ENCODE data around the gene CX3CR1. TPM values are rescaled to one million over a fixed set of nuclear protein-coding genes. Genes with fewer than 3 reads are reported as not detected.

The CX3CR1 gene, protein sequence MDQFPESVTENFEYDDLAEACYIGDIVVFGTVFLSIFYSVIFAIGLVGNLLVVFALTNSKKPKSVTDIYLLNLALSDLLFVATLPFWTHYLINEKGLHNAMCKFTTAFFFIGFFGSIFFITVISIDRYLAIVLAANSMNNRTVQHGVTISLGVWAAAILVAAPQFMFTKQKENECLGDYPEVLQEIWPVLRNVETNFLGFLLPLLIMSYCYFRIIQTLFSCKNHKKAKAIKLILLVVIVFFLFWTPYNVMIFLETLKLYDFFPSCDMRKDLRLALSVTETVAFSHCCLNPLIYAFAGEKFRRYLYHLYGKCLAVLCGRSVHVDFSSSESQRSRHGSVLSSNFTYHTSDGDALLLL
- not detected in 2 replicates for polyA plus RNA-seq
- not detected in 2 replicates for polyA minus RNA-seq

DNA sequence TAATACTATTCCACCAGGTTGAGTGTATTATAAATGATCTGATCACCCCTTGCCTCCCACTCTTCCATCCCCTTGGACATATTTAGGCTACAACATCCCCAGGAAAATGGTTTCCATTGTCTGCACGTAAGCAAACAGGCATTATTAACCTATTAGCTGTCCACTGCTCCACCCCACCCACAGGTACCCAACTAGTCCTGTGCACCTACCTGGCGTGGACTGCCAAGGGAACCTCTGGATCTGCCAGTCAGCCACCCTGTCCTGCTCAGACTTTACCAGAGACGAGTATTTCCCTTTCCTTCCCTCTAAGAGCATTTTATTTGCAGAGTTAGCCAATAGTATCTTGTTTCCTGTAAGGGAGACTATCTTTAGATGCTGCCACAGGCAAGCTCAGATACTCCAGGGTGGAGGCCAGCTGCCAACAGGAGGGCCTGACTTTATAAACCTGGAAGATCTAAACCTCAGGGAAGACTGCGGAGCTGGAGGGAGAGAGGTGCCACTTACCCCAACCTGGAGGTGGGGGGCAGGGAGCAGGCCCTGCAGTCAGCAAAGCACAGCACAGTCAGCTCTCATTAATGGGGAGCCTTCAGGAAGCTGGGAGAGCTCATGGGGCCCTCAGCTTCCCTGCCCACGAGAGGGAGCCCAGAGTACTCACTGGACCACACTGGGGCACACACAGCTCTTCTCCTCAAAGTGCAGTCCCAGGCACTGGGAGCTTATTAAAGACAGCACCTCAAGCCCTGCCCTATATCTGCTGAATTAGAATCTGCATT lies at the start of gene CX3CR1:
CX3CR1 (minus strand) TSS at position 292 of the 773 bp plus-strand sequence. CDS start 13,527 bp downstream, outside the sequence.
- Histone ChIP-seq H3K9me2 (ENCODE audit: insufficient read depth, low read length) (no peaks in the 10 kb centered on the region), H3K36me3 (ENCODE audit: insufficient read depth, low read length) (no peaks in the 10 kb centered on the region), H3F3A (ENCODE audit: insufficient read depth, low read length, poor library complexity, severe bottlenecking) (no peaks in the 10 kb centered on the region), H3K4me3 (ENCODE audit: low read length) (no peak within 1 kb of the TSS), H3K79me2 (replicated peaks; ENCODE audit: insufficient read depth, low read length) (no peaks in the 10 kb centered on the region), H3K27me3 (ENCODE audit: insufficient read depth, low read depth, low read length) (no peaks in the 10 kb centered on the region), H3K4me2 (ENCODE audit: low read length) (no peak within 1 kb of the TSS), H4K20me1 (ENCODE audit: insufficient read depth) (no peaks in the 10 kb centered on the region), H3K9me3 (ENCODE audit: low read length) (no peaks in the 10 kb centered on the region), H3K27ac (ENCODE audit: low read length) (no peak within 1 kb of the TSS), H2AFZ (ENCODE audit: low read depth, low read length) (no peak within 1 kb of the TSS), H3K9ac (ENCODE audit: low read length) (no peak within 1 kb of the TSS)
- no peak for TF ChIP-seq EP300 (conservative IDR thresholded peaks at IDR 0.05; ENCODE audit: poor library complexity, severe bottlenecking)

DNA sequence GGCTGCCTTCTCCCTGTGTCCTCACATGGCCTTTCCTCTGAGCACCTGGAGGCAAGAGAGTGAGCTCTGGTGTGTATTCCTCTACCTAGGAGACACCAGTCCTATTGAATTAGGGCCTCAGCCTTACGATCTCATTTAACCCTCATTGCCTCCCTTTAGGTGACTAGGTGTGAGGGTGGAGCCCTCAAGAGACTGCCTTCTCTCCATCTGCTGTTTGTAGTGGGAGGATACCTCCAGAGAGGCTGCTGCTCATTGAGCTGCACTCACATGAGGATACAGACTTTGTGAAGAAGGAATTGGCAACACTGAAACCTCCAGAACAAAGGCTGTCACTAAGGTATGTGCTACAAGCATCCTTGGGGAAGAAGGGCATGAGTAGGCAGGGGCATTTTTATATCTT lies 49.7 kb upstream of the CX3CR1 start, which contains the start of gene CCR8:
CCR8 (plus strand) TSS at position 217 of the 400 bp plus-strand sequence. CDS start 2,623 bp downstream, outside the sequence.
- TF ChIP-seq RAD21 (conservative IDR thresholded peaks at IDR 0.05) (no peak), POLR2AphosphoS5 (IDR thresholded peaks at IDR 0.05) (no peak), EP300 (conservative IDR thresholded peaks at IDR 0.05; ENCODE audit: poor library complexity, severe bottlenecking) (no peak), REST (IDR thresholded peaks at IDR 0.05; ENCODE audit: borderline replicate concordance) (no peak), EZH2 (IDR thresholded peaks at IDR 0.05; ENCODE audit: borderline replicate concordance, insufficient read depth, low read length, poor library complexity, severe bottlenecking) (no peak), TAF1 (IDR thresholded peaks at IDR 0.05; ENCODE audit: low read depth) (no peak), SMC3 (conservative IDR thresholded peaks at IDR 0.05; ENCODE audit: poor library complexity) (no peak), MXI1 (conservative IDR thresholded peaks at IDR 0.05; ENCODE audit: poor library complexity, severe bottlenecking) (no peak)
- TF ChIP-seq, protein P1, sequence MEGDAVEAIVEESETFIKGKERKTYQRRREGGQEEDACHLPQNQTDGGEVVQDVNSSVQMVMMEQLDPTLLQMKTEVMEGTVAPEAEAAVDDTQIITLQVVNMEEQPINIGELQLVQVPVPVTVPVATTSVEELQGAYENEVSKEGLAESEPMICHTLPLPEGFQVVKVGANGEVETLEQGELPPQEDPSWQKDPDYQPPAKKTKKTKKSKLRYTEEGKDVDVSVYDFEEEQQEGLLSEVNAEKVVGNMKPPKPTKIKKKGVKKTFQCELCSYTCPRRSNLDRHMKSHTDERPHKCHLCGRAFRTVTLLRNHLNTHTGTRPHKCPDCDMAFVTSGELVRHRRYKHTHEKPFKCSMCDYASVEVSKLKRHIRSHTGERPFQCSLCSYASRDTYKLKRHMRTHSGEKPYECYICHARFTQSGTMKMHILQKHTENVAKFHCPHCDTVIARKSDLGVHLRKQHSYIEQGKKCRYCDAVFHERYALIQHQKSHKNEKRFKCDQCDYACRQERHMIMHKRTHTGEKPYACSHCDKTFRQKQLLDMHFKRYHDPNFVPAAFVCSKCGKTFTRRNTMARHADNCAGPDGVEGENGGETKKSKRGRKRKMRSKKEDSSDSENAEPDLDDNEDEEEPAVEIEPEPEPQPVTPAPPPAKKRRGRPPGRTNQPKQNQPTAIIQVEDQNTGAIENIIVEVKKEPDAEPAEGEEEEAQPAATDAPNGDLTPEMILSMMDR (IDR thresholded peaks at IDR 0.05; ENCODE audit: poor library complexity, severe bottlenecking), result no peak
- Histone ChIP-seq H3K79me2 (replicated peaks; ENCODE audit: insufficient read depth, low read length) (no peaks in the 10 kb centered on the region), H4K20me1 (ENCODE audit: insufficient read depth) (no peaks in the 10 kb centered on the region), H3K4me3 (ENCODE audit: low read length) (no peak within 1 kb of the TSS), H3F3A (ENCODE audit: insufficient read depth, low read length, poor library complexity, severe bottlenecking) (no peaks in the 10 kb centered on the region), H3K9ac (ENCODE audit: low read length) (no peak within 1 kb of the TSS), H3K9me2 (ENCODE audit: insufficient read depth, low read length) (no peaks in the 10 kb centered on the region), H3K27ac (ENCODE audit: low read length) (no peak within 1 kb of the TSS), H3K4me2 (ENCODE audit: low read length) (no peak within 1 kb of the TSS), H3K36me3 (ENCODE audit: insufficient read depth, low read length) (no peaks in the 10 kb centered on the region), H3K27me3 (ENCODE audit: insufficient read depth, low read depth, low read length) (no peaks in the 10 kb centered on the region), H2AFZ (ENCODE audit: low read depth, low read length) (no peak within 1 kb of the TSS), H3K9me3 (ENCODE audit: low read length) (peaks cover 3% of the 10 kb centered on the region)

Measured in neural cell (in vitro differentiated cells).